Peyer's patch (tissue), 4 donors: Measurements from ENCODE around the gene PHACTR1.

Experiments
- POLR2A ChIP-seq, 2 donors: fragments of 450-650 bp; IDR thresholded peaks; one replicate each; pipeline ENCODE4 v1.5.1; 2017; ENCODE audit warnings: antibody characterized with exemption in 2 of 2, mild to moderate bottlenecking in 2 of 2, moderate library complexity in 2 of 2
- TF ChIP-seq, protein P1 (sequence below), 6 experiments: fragments of 450-650 bp in 4 of 6; fragments of 200-600 bp in 2 of 6; sonication (generic) in 1 of 6; IDR thresholded peaks; one replicate each; pipeline ENCODE4 v1.5.1; 2017 to 2019; ENCODE audit warnings: antibody characterized with exemption in 6 of 6, mild to moderate bottlenecking in 3 of 6, moderate library complexity in 1 of 6

GRCh38 chr6:12709556-12710232 is 6.9 kb upstream of the PHACTR1 start:
- no peak for TF ChIP-seq POLR2A (IDR thresholded peaks at IDR 0.05)
- TF ChIP-seq, protein P1, sequence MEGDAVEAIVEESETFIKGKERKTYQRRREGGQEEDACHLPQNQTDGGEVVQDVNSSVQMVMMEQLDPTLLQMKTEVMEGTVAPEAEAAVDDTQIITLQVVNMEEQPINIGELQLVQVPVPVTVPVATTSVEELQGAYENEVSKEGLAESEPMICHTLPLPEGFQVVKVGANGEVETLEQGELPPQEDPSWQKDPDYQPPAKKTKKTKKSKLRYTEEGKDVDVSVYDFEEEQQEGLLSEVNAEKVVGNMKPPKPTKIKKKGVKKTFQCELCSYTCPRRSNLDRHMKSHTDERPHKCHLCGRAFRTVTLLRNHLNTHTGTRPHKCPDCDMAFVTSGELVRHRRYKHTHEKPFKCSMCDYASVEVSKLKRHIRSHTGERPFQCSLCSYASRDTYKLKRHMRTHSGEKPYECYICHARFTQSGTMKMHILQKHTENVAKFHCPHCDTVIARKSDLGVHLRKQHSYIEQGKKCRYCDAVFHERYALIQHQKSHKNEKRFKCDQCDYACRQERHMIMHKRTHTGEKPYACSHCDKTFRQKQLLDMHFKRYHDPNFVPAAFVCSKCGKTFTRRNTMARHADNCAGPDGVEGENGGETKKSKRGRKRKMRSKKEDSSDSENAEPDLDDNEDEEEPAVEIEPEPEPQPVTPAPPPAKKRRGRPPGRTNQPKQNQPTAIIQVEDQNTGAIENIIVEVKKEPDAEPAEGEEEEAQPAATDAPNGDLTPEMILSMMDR (IDR thresholded peaks at IDR 0.05): no peak
